MM.1S (cell line): ENCODE data around the gene PLCH2.

Experiments
- CTCF ChIP-seq: fragments of 300-600 bp; sonication (generic); IDR thresholded peaks from 2 replicates; pipeline ENCODE4 v1.5.1; 2016; ENCODE audit warnings: antibody characterized with exemption, low read length, mixed read lengths
- EZH2phosphoT487 ChIP-seq: fragments of 300-600 bp; sonication (generic); IDR thresholded peaks from 2 replicates; pipeline ENCODE4 v1.6.1; 2018; ENCODE audit warnings: antibody characterized with exemption, low read length

- TF ChIP-seq CTCF (no peak), EZH2phosphoT487 (no peak)
Measured at GRCh38 chr1:2506901-2507565, 30.9 kb downstream of the PLCH2 start.
